Upper lobe of right lung (tissue), 1 donor: ENCODE measurements around the gene RARB. TPM values are rescaled to one million over a fixed set of nuclear protein-coding genes. Genes with fewer than 3 reads are reported as not detected.

Experiments used
- ATAC-seq: fragments of 200-7000 bp; cut with Tn5 transposase; one replicate; pipeline ENCODE4 v1.9.1; 2020; ENCODE audit warnings: mild to moderate bottlenecking, moderate library complexity
- DNase-seq: peaks from one replicate; pipeline ENCODE4 v3.0.0-alpha.2; 2020
- H3K27ac ChIP-seq: fragments of 200-600 bp; one replicate; pipeline ENCODE4 v1.8.0; 2022
- H3K27me3 ChIP-seq: fragments of 200-600 bp; one replicate; pipeline ENCODE4 v1.8.0; 2022; ENCODE audit warnings: mild to moderate bottlenecking
- H3K36me3 ChIP-seq: fragments of 200-600 bp; one replicate; pipeline ENCODE4 v1.8.0; 2022
- H3K4me1 ChIP-seq: fragments of 200-600 bp; one replicate; pipeline ENCODE4 v1.8.0; 2022
- H3K4me3 ChIP-seq: fragments of 200-600 bp; one replicate; pipeline ENCODE4 v1.8.0; 2022; ENCODE audit warnings: mild to moderate bottlenecking
- H3K9me3 ChIP-seq: fragments of 200-600 bp; one replicate; pipeline ENCODE4 v1.8.0; 2022
- CTCF ChIP-seq: fragments of 200-600 bp; IDR thresholded peaks from one replicate; pipeline ENCODE4 v1.8.0; 2022; ENCODE audit warnings: antibody characterized with exemption
- intact Hi-C: fragments of 100-400 bp; cut with DNase I; formaldehyde crosslinking; loops from one replicate; pipeline ENCODE4 v1.11.0; 2022
- total RNA-seq: library from RNA; stranded (reverse); fragmentation: NEBNext Ultra II Directional; extraction: Animal tissue kit (Norgen Biotek cat#: 25700); gene quantifications from one replicate; pipeline ENCODE4 v1.2.1, GENCODE V29; 2021
- donor health status: DM: no; HTN: yes; CAD: no; lungs with severe emphysema.

The RARB gene
- total RNA-seq, 1 donor from 2014 or later = 5.8 TPM

GRCh38 chr3:25448750-25449692 is 21.0 kb downstream of the RARB start:
- peak overlapping the region; percentile 49 for H3K27ac ChIP-seq

GRCh38 chr3:25449857-25450256 is 21.8 kb downstream of the RARB start:
- ATAC-seq = no peak
- Histone ChIP-seq H3K27ac (peak overlapping the region; percentile 49), H3K27me3 (no peaks in the 10 kb centered on the region), H3K4me3 (no peak overlapping the region), H3K9me3 (no peaks in the 10 kb centered on the region), H3K4me1 (peaks cover 11% of the 10 kb centered on the region), H3K36me3 (no peaks in the 10 kb centered on the region)
- intact Hi-C loops = no loop called here
- no peak for DNase-seq
- TF ChIP-seq CTCF = no peak

More at GRCh38 chr3:25448750-25449692, 21.0 kb downstream of the RARB start:
- Histone ChIP-seq H3K4me1 (peaks cover 11% of the 10 kb centered on the region), H3K4me3 (no peak overlapping the region), H3K36me3 (no peaks in the 10 kb centered on the region), H3K27me3 (no peaks in the 10 kb centered on the region), H3K9me3 (no peaks in the 10 kb centered on the region)
- intact Hi-C loops = no loop called here
- no peak for TF ChIP-seq CTCF
- DNase-seq = peak; percentile 86
- ATAC-seq = peak; percentile 87

GRCh38 chr3:25452192-25452591 is 24.1 kb downstream of the RARB start:
- Histone ChIP-seq H3K27me3 (no peaks in the 10 kb centered on the region), H3K4me3 (no peak overlapping the region), H3K27ac (no peak overlapping the region), H3K4me1 (peaks cover 26% of the 10 kb centered on the region), H3K36me3 (no peaks in the 10 kb centered on the region), H3K9me3 (no peaks in the 10 kb centered on the region)
- no peak for TF ChIP-seq CTCF
- intact Hi-C loops = no loop called here
- no peak for DNase-seq
- ATAC-seq = no peak

- no peaks in the 10 kb centered on the region for H3K9me3 ChIP-seq
- intact Hi-C loops = no loop called here
- ATAC-seq = no peak
- H3K36me3 ChIP-seq = no peaks in the 10 kb centered on the region
- no peak overlapping the region for H3K4me3 ChIP-seq
- peaks cover 28% of the 10 kb centered on the region for H3K4me1 ChIP-seq
- TF ChIP-seq CTCF = no peak
- no peaks in the 10 kb centered on the region for H3K27me3 ChIP-seq
- H3K27ac ChIP-seq = no peak overlapping the region
- no peak for DNase-seq
Observed at GRCh38 chr3:25452740-25453139, 24.7 kb downstream of the RARB start.

GRCh38 chr3:25453619-25454004 is 25.5 kb downstream of the RARB start:
- no peak overlapping the region for H3K4me3 ChIP-seq
- no peaks in the 10 kb centered on the region for H3K9me3 ChIP-seq
- ATAC-seq (no peak), DNase-seq (no peak)
- no peak for TF ChIP-seq CTCF
- H3K27me3 ChIP-seq = no peaks in the 10 kb centered on the region
- H3K36me3 ChIP-seq = no peaks in the 10 kb centered on the region
- intact Hi-C loops = no loop called here
- peak overlapping the region; percentile 61 for H3K27ac ChIP-seq
- peaks cover 33% of the 10 kb centered on the region for H3K4me1 ChIP-seq
